ENCODE measurements around the gene DERA. TPM values are rescaled to one million over a fixed set of nuclear protein-coding genes. Genes with fewer than 3 reads are reported as not detected.
A peak's percentile ranks its signal among the peaks of the same experiment; 100 is the strongest.

Gene DERA
- total and polyA plus RNA-seq, 2 experiments from 2014 or later: 57.2 to 64.7 TPM

GRCh38 chr12:16074894-16075293 lies 163.8 kb downstream of the DERA start:
- Histone ChIP-seq H4K20me1 (ENCODE audit: insufficient read depth, poor library complexity, severe bottlenecking) (no peaks in the 10 kb centered on the region), H3K27ac (no peak overlapping the region), H3K9me3 (ENCODE audit: low read depth) (no peaks in the 10 kb centered on the region), H3K4me2 (no peak overlapping the region), H2AFZ (no peak overlapping the region), H3K36me3 (replicated peaks; ENCODE audit: insufficient read depth, low read depth) (no peaks in the 10 kb centered on the region), H3K27me3 (no peaks in the 10 kb centered on the region), H3K4me1 (ENCODE audit: insufficient read depth) (no peaks in the 10 kb centered on the region), H3K4me3 (no peak overlapping the region), H3K9me2 (replicated peaks; ENCODE audit: insufficient read depth) (no peaks in the 10 kb centered on the region), H3K79me2 (no peaks in the 10 kb centered on the region)
- DNase-seq (ENCODE audit: low spot score): no peak
- TF ChIP-seq EZH2phosphoT487 (IDR thresholded peaks at IDR 0.05; ENCODE audit: low read depth, severe bottlenecking, unreplicated experiment): no peak
- TF ChIP-seq CTCF (IDR thresholded peaks at IDR 0.05; ENCODE audit: poor library complexity): no peak
- no peak for TF ChIP-seq EZH2 (IDR thresholded peaks at IDR 0.05; ENCODE audit: borderline replicate concordance)
- WGBS (ENCODE audit: low lambda C conversion rate, missing lambda C conversion rate): 85% methylated on average over 2 of the region's 2 CpGs

GRCh38 chr12:16075887-16076286 lies 164.8 kb downstream of the DERA start:
- no peaks in the 10 kb centered on the region for H3K79me2 ChIP-seq
- no peak for TF ChIP-seq CTCF (IDR thresholded peaks at IDR 0.05; ENCODE audit: poor library complexity)
- no peaks in the 10 kb centered on the region for H3K4me1 ChIP-seq (ENCODE audit: insufficient read depth)
- H3K9me3 ChIP-seq (ENCODE audit: low read depth): no peaks in the 10 kb centered on the region
- no peaks in the 10 kb centered on the region for H3K36me3 ChIP-seq (replicated peaks; ENCODE audit: insufficient read depth, low read depth)
- H3K4me2 ChIP-seq: no peak overlapping the region
- H2AFZ ChIP-seq: no peak overlapping the region
- 86% methylated on average over 1 of the region's 1 CpG for WGBS (ENCODE audit: low lambda C conversion rate, missing lambda C conversion rate)
- no peaks in the 10 kb centered on the region for H3K9me2 ChIP-seq (replicated peaks; ENCODE audit: insufficient read depth)
- no peak overlapping the region for H3K4me3 ChIP-seq
- H4K20me1 ChIP-seq (ENCODE audit: insufficient read depth, poor library complexity, severe bottlenecking): no peaks in the 10 kb centered on the region
- no peaks in the 10 kb centered on the region for H3K27me3 ChIP-seq
- no peak overlapping the region for H3K27ac ChIP-seq
- DNase-seq (ENCODE audit: low spot score): no peak

GRCh38 chr12:16076557-16076956 lies 165.4 kb downstream of the DERA start:
- no peaks in the 10 kb centered on the region for H3K4me1 ChIP-seq (ENCODE audit: insufficient read depth)
- H2AFZ ChIP-seq: no peak overlapping the region
- H3K9me2 ChIP-seq (replicated peaks; ENCODE audit: insufficient read depth): no peaks in the 10 kb centered on the region
- peak overlapping the region; percentile 4 for H3K27ac ChIP-seq
- no peaks in the 10 kb centered on the region for H4K20me1 ChIP-seq (ENCODE audit: insufficient read depth, poor library complexity, severe bottlenecking)
- no peaks in the 10 kb centered on the region for H3K79me2 ChIP-seq
- H3K4me2 ChIP-seq: peak overlapping the region; percentile 19
- H3K9me3 ChIP-seq (ENCODE audit: low read depth): no peaks in the 10 kb centered on the region
- peak; percentile 41 for DNase-seq (ENCODE audit: low spot score)
- H3K4me3 ChIP-seq: no peak overlapping the region
- WGBS (ENCODE audit: low lambda C conversion rate, missing lambda C conversion rate): 48% methylated on average over 2 of the region's 2 CpGs
- no peaks in the 10 kb centered on the region for H3K27me3 ChIP-seq
- H3K36me3 ChIP-seq (replicated peaks; ENCODE audit: insufficient read depth, low read depth): no peaks in the 10 kb centered on the region
- TF ChIP-seq CTCF (IDR thresholded peaks at IDR 0.05; ENCODE audit: poor library complexity) (peak; percentile 51), EZH2phosphoT487 (IDR thresholded peaks at IDR 0.05; ENCODE audit: low read depth, severe bottlenecking, unreplicated experiment) (no peak)

- no peaks in the 10 kb centered on the region for H4K20me1 ChIP-seq (ENCODE audit: insufficient read depth, poor library complexity, severe bottlenecking)
- H3K36me3 ChIP-seq (replicated peaks; ENCODE audit: insufficient read depth, low read depth): no peaks in the 10 kb centered on the region
- WGBS (ENCODE audit: low lambda C conversion rate, missing lambda C conversion rate): 71% methylated on average over 1 of the region's 1 CpG
- no peaks in the 10 kb centered on the region for H3K9me2 ChIP-seq (replicated peaks; ENCODE audit: insufficient read depth)
- H2AFZ ChIP-seq: no peak overlapping the region
- no peaks in the 10 kb centered on the region for H3K9me3 ChIP-seq (ENCODE audit: low read depth)
- TF ChIP-seq EZH2 (IDR thresholded peaks at IDR 0.05; ENCODE audit: borderline replicate concordance) (no peak), CTCF (IDR thresholded peaks at IDR 0.05; ENCODE audit: poor library complexity) (no peak), EZH2phosphoT487 (IDR thresholded peaks at IDR 0.05; ENCODE audit: low read depth, severe bottlenecking, unreplicated experiment) (no peak)
- peak overlapping the region; percentile 19 for H3K4me2 ChIP-seq
- no peak overlapping the region for H3K4me3 ChIP-seq
- H3K79me2 ChIP-seq: no peaks in the 10 kb centered on the region
- peak; percentile 26 for DNase-seq (ENCODE audit: low spot score)
- H3K27ac ChIP-seq: peak overlapping the region; percentile 4
- no peaks in the 10 kb centered on the region for H3K4me1 ChIP-seq (ENCODE audit: insufficient read depth)
- H3K27me3 ChIP-seq: no peaks in the 10 kb centered on the region
These were observed 165.9 kb downstream of the DERA start for GRCh38 chr12:16076970-16077522.

Measured in hepatocyte (in vitro differentiated cells).